ENCODE data around the gene RFX8.
"Not testable (repeated sequence)": the region's sequence is repeated elsewhere in the genome, so short reads cannot be mapped to it uniquely, and the experiment has no call there.

The RFX8 gene

GRCh38 chr2:101361121-101361520, 113.8 kb downstream of the RFX8 start:
- no peaks in the 10 kb centered on the region for H3K27me3 ChIP-seq
- H3K4me3 ChIP-seq = no peak overlapping the region
- no peak overlapping the region for H3K4me2 ChIP-seq
- H3K27ac ChIP-seq = no peak overlapping the region
- H3K36me3 ChIP-seq = no peaks in the 10 kb centered on the region
- H4K20me1 ChIP-seq = no peaks in the 10 kb centered on the region
- no peak for TF ChIP-seq Cebpa-rat (IDR thresholded peaks at IDR 0.05)
- no peaks in the 10 kb centered on the region for H3K4me1 ChIP-seq
- H3K9ac ChIP-seq = no peak overlapping the region
- H3K9me3 ChIP-seq = no peaks in the 10 kb centered on the region

GRCh38 chr2:101360232-101360631, 114.7 kb downstream of the RFX8 start:
- no peak for TF ChIP-seq Cebpa-rat (IDR thresholded peaks at IDR 0.05)
- Histone ChIP-seq H4K20me1 (no peaks in the 10 kb centered on the region), H3K9ac (no peak overlapping the region), H3K4me2 (no peak overlapping the region), H3K36me3 (no peaks in the 10 kb centered on the region), H3K27me3 (no peaks in the 10 kb centered on the region), H3K9me3 (no peaks in the 10 kb centered on the region), H3K4me3 (no peak overlapping the region), H3K27ac (no peak overlapping the region), H3K4me1 (no peaks in the 10 kb centered on the region)

GRCh38 chr2:101359410-101359954, 115.4 kb downstream of the RFX8 start:
- H3K36me3 ChIP-seq = no peaks in the 10 kb centered on the region
- H3K9ac ChIP-seq = no peak overlapping the region
- H3K27ac ChIP-seq = no peak overlapping the region
- no peak overlapping the region for H3K4me2 ChIP-seq
- no peaks in the 10 kb centered on the region for H3K9me3 ChIP-seq
- H3K4me1 ChIP-seq = no peaks in the 10 kb centered on the region
- H4K20me1 ChIP-seq = no peaks in the 10 kb centered on the region
- no peaks in the 10 kb centered on the region for H3K27me3 ChIP-seq
- no peak for TF ChIP-seq Cebpa-rat (IDR thresholded peaks at IDR 0.05)
- no peak overlapping the region for H3K4me3 ChIP-seq

- Histone ChIP-seq H3K9ac (no peak overlapping the region), H3K4me1 (no peaks in the 10 kb centered on the region), H3K4me3 (no peak overlapping the region), H3K9me3 (no peaks in the 10 kb centered on the region), H3K36me3 (no peaks in the 10 kb centered on the region), H3K4me2 (no peak overlapping the region), H3K27me3 (no peaks in the 10 kb centered on the region), H3K27ac (no peak overlapping the region), H4K20me1 (no peaks in the 10 kb centered on the region)
- TF ChIP-seq Cebpa-rat (IDR thresholded peaks at IDR 0.05) = no peak
Observed at GRCh38 chr2:101357376-101357775, 117.5 kb downstream of the RFX8 start.

GRCh38 chr2:101356521-101356920, 118.4 kb downstream of the RFX8 start:
- H3K27me3 ChIP-seq = no peaks in the 10 kb centered on the region
- no peaks in the 10 kb centered on the region for H3K9me3 ChIP-seq
- no peaks in the 10 kb centered on the region for H4K20me1 ChIP-seq
- TF ChIP-seq Cebpa-rat (IDR thresholded peaks at IDR 0.05) = no peak
- H3K4me2 ChIP-seq = no peak overlapping the region
- H3K27ac ChIP-seq = no peak overlapping the region
- H3K36me3 ChIP-seq = no peaks in the 10 kb centered on the region
- H3K9ac ChIP-seq = no peak overlapping the region
- no peaks in the 10 kb centered on the region for H3K4me1 ChIP-seq
- no peak overlapping the region for H3K4me3 ChIP-seq

- Histone ChIP-seq H3K4me1 (no peaks in the 10 kb centered on the region), H3K9ac (no peak overlapping the region), H3K27me3 (no peaks in the 10 kb centered on the region), H3K4me2 (no peak overlapping the region), H3K9me3 (no peaks in the 10 kb centered on the region), H3K27ac (no peak overlapping the region), H3K36me3 (no peaks in the 10 kb centered on the region), H3K4me3 (no peak overlapping the region), H4K20me1 (no peaks in the 10 kb centered on the region)
- no peak for TF ChIP-seq Cebpa-rat (IDR thresholded peaks at IDR 0.05)
Observed at GRCh38 chr2:101356055-101356454, 118.9 kb downstream of the RFX8 start.

- no peak overlapping the region for H3K4me3 ChIP-seq
- H3K9ac ChIP-seq = no peak overlapping the region
- H4K20me1 ChIP-seq = no peaks in the 10 kb centered on the region
- no peak overlapping the region for H3K27ac ChIP-seq
- H3K27me3 ChIP-seq = no peaks in the 10 kb centered on the region
- no peaks in the 10 kb centered on the region for H3K9me3 ChIP-seq
- H3K36me3 ChIP-seq = no peaks in the 10 kb centered on the region
- no peak for TF ChIP-seq Cebpa-rat (IDR thresholded peaks at IDR 0.05)
- H3K4me1 ChIP-seq = no peaks in the 10 kb centered on the region
- no peak overlapping the region for H3K4me2 ChIP-seq
Observed at GRCh38 chr2:101355401-101356054, 119.4 kb downstream of the RFX8 start.

- Histone ChIP-seq H4K20me1 (no peaks in the 10 kb centered on the region), H3K4me2 (no peak overlapping the region), H3K36me3 (no peaks in the 10 kb centered on the region), H3K27me3 (no peaks in the 10 kb centered on the region), H3K27ac (no peak overlapping the region), H3K9me3 (no peaks in the 10 kb centered on the region), H3K4me1 (no peaks in the 10 kb centered on the region), H3K4me3 (no peak overlapping the region), H3K9ac (no peak overlapping the region)
- no peak for TF ChIP-seq Cebpa-rat (IDR thresholded peaks at IDR 0.05)
Observed at GRCh38 chr2:101354420-101355311, 120.2 kb downstream of the RFX8 start.

GRCh38 chr2:101352631-101353030, 122.3 kb downstream of the RFX8 start:
- H4K20me1 ChIP-seq, H3K4me3 ChIP-seq, H3K9me3 ChIP-seq, H3K4me2 ChIP-seq, H3K36me3 ChIP-seq, H3K4me1 ChIP-seq, H3K9ac ChIP-seq, H3K27me3 ChIP-seq, H3K27ac ChIP-seq: not testable (repeated sequence)

- Histone ChIP-seq H3K36me3 (no peaks in the 10 kb centered on the region), H4K20me1 (no peaks in the 10 kb centered on the region), H3K4me1 (no peaks in the 10 kb centered on the region), H3K27me3 (no peaks in the 10 kb centered on the region), H3K9me3 (no peaks in the 10 kb centered on the region), H3K27ac (no peak overlapping the region), H3K4me3 (no peak overlapping the region), H3K4me2 (no peak overlapping the region), H3K9ac (no peak overlapping the region)
- TF ChIP-seq Cebpa-rat (IDR thresholded peaks at IDR 0.05) = no peak
Observed at GRCh38 chr2:101351207-101351606, 123.7 kb downstream of the RFX8 start.

All from BLaER1 (cell line).